SU-DHL-6 (cell line): ENCODE measurements around the gene GASK1B.

Experiments used
- H2AFZ ChIP-seq: fragments of 200-600 bp; sonication (generic); 2 replicates; pipeline ENCODE4 v1.6.1; 2014; ENCODE audit warnings: low read depth, mild to moderate bottlenecking, moderate library complexity, mixed read lengths, antibody characterized with exemption, low read length; ENCODE audit not compliant: severe bottlenecking
- H3F3A ChIP-seq: fragments of 200-600 bp; shearing (Covaris generic); 2 replicates; pipeline ENCODE4 v1.6.0; 2016; ENCODE audit warnings: antibody characterized with exemption, mild to moderate bottlenecking; ENCODE audit not compliant: insufficient read depth
- H3K27ac ChIP-seq: fragments of 200-600 bp; sonication (generic); 2 replicates; pipeline ENCODE4 v1.5.1; 2016; ENCODE audit warnings: low read depth, mild to moderate bottlenecking, low read length, moderate library complexity, mixed read lengths
- H3K27me3 ChIP-seq: fragments of 200-600 bp; sonication (generic), shearing (Covaris generic); 2 replicates; pipeline ENCODE4 v1.6.0; 2014; ENCODE audit warnings: mild to moderate bottlenecking, low read length
- H3K36me3 ChIP-seq: fragments of 200-600 bp; sonication (generic); 2 replicates; pipeline ENCODE4 v1.6.1; 2014; ENCODE audit warnings: mild to moderate bottlenecking, low read length, mixed read lengths
- H3K4me2 ChIP-seq: fragments of 300-600, 200-600 bp; shearing (Covaris generic), sonication (generic); 2 replicates; pipeline ENCODE4 v1.6.0; 2014; ENCODE audit warnings: low read length, low read depth, mild to moderate bottlenecking; ENCODE audit not compliant: poor library complexity, severe bottlenecking
- H3K4me3 ChIP-seq: fragments of 200-600 bp; sonication (generic); 2 replicates; pipeline ENCODE4 v1.5.1; 2014; ENCODE audit warnings: antibody characterized with exemption, low read length, mild to moderate bottlenecking, mixed read lengths; ENCODE audit not compliant: insufficient read depth, poor library complexity, severe bottlenecking
- H3K79me2 ChIP-seq: fragments of 200-600 bp; sonication (generic); 2 replicates; pipeline ENCODE4 v1.6.1; 2014; ENCODE audit warnings: mild to moderate bottlenecking, low read length, moderate library complexity; ENCODE audit not compliant: insufficient read depth
- H3K9ac ChIP-seq: fragments of 200-600 bp; sonication (generic); 2 replicates; pipeline ENCODE4 v1.7.0; 2014; ENCODE audit warnings: mild to moderate bottlenecking, low read length
- H3K9me2 ChIP-seq: fragments of 200-600 bp; sonication (generic); replicated peaks from 2 replicates; pipeline ENCODE4 v1.6.1; 2014; ENCODE audit warnings: low read length; ENCODE audit not compliant: insufficient read depth
- H3K9me3 ChIP-seq: fragments of 200-600 bp; sonication (generic); 2 replicates; pipeline ENCODE4 v1.6.1; 2014; ENCODE audit warnings: low read length, mixed read lengths; ENCODE audit not compliant: insufficient read depth
- H4K20me1 ChIP-seq: fragments of 200-600 bp; sonication (generic); 2 replicates; pipeline ENCODE4 v1.6.1; 2014; ENCODE audit warnings: low read depth, mild to moderate bottlenecking, antibody characterized with exemption, low read length, moderate library complexity, mixed read lengths
- EZH2phosphoT487 ChIP-seq: fragments of 200-600 bp; sonication (generic), shearing (Covaris generic); conservative IDR thresholded peaks from 2 replicates; pipeline ENCODE4 v1.6.1; 2018; ENCODE audit warnings: mild to moderate bottlenecking, antibody characterized with exemption, low read length, moderate library complexity, mixed read lengths
- TF ChIP-seq, protein P1 (sequence below): fragments of 200-600 bp; sonication (generic); IDR thresholded peaks from one replicate; pipeline ENCODE4 v1.5.1; 2017; ENCODE audit warnings: antibody characterized with exemption, mild to moderate bottlenecking, low read length, moderate library complexity; ENCODE audit not compliant: insufficient read depth, poor library complexity, severe bottlenecking

Gene GASK1B

DNA sequence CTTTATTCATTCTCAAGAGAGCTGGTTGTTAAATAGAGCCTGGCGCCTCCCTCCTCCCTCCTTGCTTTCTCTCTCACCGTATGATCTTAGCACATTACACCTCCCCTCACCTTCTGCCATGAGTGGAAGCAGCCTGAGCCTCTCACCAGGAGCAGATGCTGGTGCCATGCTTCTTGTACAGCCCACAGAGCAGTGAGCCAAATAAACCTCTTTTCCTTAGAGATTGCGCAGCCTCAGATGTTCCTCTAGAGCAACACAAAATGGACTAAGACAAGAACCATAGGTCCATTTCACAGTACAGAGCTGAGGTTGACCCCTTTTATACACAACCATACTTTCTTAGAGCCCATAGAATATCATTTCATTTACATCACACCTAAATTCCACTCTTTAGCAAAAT, 27.4 kb upstream of the GASK1B start:
- Histone ChIP-seq H3K27me3 (no peaks in the 10 kb centered on the region), H3K79me2 (no peaks in the 10 kb centered on the region), H3K27ac (no peak overlapping the region), H3K9me3 (no peaks in the 10 kb centered on the region), H4K20me1 (no peaks in the 10 kb centered on the region), H3K4me3 (no peak overlapping the region), H3K36me3 (no peaks in the 10 kb centered on the region), H3K4me2 (no peak overlapping the region), H2AFZ (no peak overlapping the region), H3K9me2 (no peaks in the 10 kb centered on the region), H3K9ac (no peak overlapping the region), H3F3A (no peaks in the 10 kb centered on the region)
- TF ChIP-seq EZH2phosphoT487, result no peak
- TF ChIP-seq, protein P1, sequence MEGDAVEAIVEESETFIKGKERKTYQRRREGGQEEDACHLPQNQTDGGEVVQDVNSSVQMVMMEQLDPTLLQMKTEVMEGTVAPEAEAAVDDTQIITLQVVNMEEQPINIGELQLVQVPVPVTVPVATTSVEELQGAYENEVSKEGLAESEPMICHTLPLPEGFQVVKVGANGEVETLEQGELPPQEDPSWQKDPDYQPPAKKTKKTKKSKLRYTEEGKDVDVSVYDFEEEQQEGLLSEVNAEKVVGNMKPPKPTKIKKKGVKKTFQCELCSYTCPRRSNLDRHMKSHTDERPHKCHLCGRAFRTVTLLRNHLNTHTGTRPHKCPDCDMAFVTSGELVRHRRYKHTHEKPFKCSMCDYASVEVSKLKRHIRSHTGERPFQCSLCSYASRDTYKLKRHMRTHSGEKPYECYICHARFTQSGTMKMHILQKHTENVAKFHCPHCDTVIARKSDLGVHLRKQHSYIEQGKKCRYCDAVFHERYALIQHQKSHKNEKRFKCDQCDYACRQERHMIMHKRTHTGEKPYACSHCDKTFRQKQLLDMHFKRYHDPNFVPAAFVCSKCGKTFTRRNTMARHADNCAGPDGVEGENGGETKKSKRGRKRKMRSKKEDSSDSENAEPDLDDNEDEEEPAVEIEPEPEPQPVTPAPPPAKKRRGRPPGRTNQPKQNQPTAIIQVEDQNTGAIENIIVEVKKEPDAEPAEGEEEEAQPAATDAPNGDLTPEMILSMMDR, result no peak

DNA sequence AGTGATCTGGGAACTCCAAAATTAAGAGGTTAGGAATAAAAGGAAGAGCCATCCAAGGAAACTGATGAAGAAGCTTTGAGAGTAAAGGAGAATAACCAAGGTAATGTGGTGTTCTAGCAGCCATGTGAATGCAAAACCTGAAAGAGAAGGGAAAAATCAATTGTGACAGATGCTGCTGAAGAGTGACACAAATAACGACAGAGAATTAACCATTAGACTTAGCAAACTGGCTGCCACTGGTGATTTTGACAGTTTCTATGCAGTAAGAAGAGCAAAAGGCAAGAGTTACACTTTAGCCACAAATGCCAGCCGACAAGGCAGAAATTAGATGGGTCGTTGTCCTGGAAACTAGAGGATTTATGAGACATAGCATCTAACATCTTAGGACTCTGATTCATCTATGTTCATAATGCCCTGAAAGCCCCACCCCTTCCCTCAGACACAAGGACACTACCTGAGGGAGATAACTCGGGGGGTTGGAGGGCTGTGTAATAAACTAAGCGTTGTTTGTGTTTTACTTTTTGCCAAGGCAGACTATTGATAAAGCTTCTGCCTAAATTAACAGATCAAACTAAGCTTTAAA, 24.5 kb upstream of the GASK1B start:
- Histone ChIP-seq H3K79me2 (no peaks in the 10 kb centered on the region), H2AFZ (no peak overlapping the region), H3K27ac (no peak overlapping the region), H3K4me2 (no peak overlapping the region), H3K36me3 (no peaks in the 10 kb centered on the region), H4K20me1 (no peaks in the 10 kb centered on the region), H3F3A (no peaks in the 10 kb centered on the region), H3K27me3 (no peaks in the 10 kb centered on the region), H3K9me2 (no peaks in the 10 kb centered on the region), H3K9me3 (no peaks in the 10 kb centered on the region), H3K9ac (no peak overlapping the region), H3K4me3 (no peak overlapping the region)
- no peak for TF ChIP-seq EZH2phosphoT487
- TF ChIP-seq, protein P1, result no peak

DNA sequence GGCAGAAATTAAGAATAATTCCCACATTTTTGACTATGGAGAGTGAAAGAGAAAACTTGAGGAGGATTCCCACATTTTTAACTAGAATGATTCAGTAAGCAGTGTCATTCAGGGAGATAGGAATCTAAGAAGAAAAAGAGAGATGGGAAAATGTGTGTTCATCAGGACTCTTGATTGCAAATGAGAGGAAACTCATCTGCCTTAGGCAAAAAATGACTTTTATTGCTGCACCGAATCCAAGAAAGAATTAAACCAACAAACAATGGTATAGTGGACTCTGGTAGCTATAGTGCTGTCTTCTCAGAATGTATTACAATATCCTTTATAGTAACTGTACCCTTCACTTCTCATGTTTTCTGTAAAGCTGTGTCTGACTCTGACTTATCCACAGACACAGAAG, 22.5 kb upstream of the GASK1B start:
- H3F3A ChIP-seq, result no peaks in the 10 kb centered on the region
- no peaks in the 10 kb centered on the region for H4K20me1 ChIP-seq
- H3K9ac ChIP-seq, result no peak overlapping the region
- no peaks in the 10 kb centered on the region for H3K36me3 ChIP-seq
- no peaks in the 10 kb centered on the region for H3K27me3 ChIP-seq
- H3K4me2 ChIP-seq, result no peak overlapping the region
- no peak overlapping the region for H3K4me3 ChIP-seq
- no peaks in the 10 kb centered on the region for H3K9me2 ChIP-seq
- H3K27ac ChIP-seq, result no peak overlapping the region
- no peaks in the 10 kb centered on the region for H3K9me3 ChIP-seq
- no peak for TF ChIP-seq EZH2phosphoT487
- TF ChIP-seq, protein P1, result no peak
- no peaks in the 10 kb centered on the region for H3K79me2 ChIP-seq
- no peak overlapping the region for H2AFZ ChIP-seq
